CD4-positive, alpha-beta memory T cell (primary cell): ENCODE measurements around the gene FHL1. TPM values are rescaled to one million over a fixed set of nuclear protein-coding genes. Genes with fewer than 3 reads are reported as not detected.

Experiments
- CTCF ChIA-PET: fragments of 350-600 bp; sonication (Branson Sonifier 250); formaldehyde crosslinking; loops from one replicate; lab custom pipeline; 2021; ENCODE audit warnings: inconsistent platforms; ENCODE audit not compliant: partially characterized antibody; lab: Charles Lee
- POLR2A ChIA-PET: fragments of 350-600 bp; sonication (Branson Sonifier 250); formaldehyde crosslinking; loops from one replicate; lab custom pipeline; 2021; ENCODE audit not compliant: partially characterized antibody; lab: Charles Lee
- DNase-seq, 5 donors: peaks; one replicate each; pipeline versions ENCODE4 v3.0.0 to v3.0.0-alpha.2; 2020 to 2022; ENCODE audit warnings: mixed read lengths in 1 of 5
- H3K27ac ChIP-seq: one replicate; pipeline ENCODE4 v1.7.0; 2013; ENCODE audit warnings: low read depth, low read length
- H3K27me3 ChIP-seq: 2 replicates; pipeline ENCODE4 v1.7.0; 2013; ENCODE audit warnings: mild to moderate bottlenecking, low read length, moderate library complexity; ENCODE audit not compliant: insufficient read depth
- H3K36me3 ChIP-seq: 2 replicates; pipeline ENCODE4 v1.7.0; 2013; ENCODE audit warnings: mild to moderate bottlenecking, low read length, moderate library complexity; ENCODE audit not compliant: insufficient read depth
- H3K4me1 ChIP-seq: 2 replicates; pipeline ENCODE4 v1.7.0; 2013; ENCODE audit warnings: mild to moderate bottlenecking, low read length, moderate library complexity; ENCODE audit not compliant: insufficient read depth
- H3K4me3 ChIP-seq, 2 donors: one replicate each; pipeline ENCODE4 v1.7.0; 2013; ENCODE audit warnings: low read length in 2 of 2, mild to moderate bottlenecking in 1 of 2
- H3K9me3 ChIP-seq, 2 donors: one replicate each; pipeline ENCODE4 v1.7.0; 2013; ENCODE audit warnings: low read length in 2 of 2, control low read depth in 1 of 2; ENCODE audit not compliant: control insufficient read depth in 1 of 2
- H3K27ac Mint-ChIP-seq, 7 donors: one replicate each; pipeline ENCODE4 v1.8.0; 2020 to 2021; ENCODE audit warnings: mixed read lengths in 7 of 7, mild to moderate bottlenecking in 6 of 7, inconsistent platforms in 3 of 7, moderate library complexity in 3 of 7
- H3K27me3 Mint-ChIP-seq, 2 donors: one replicate each; pipeline ENCODE4 v1.8.0; 2020 to 2021; ENCODE audit warnings: mixed read lengths in 2 of 2
- H3K36me3 Mint-ChIP-seq, 2 donors: one replicate each; pipeline ENCODE4 v1.8.0; 2020 to 2021; ENCODE audit warnings: mixed read lengths in 2 of 2, inconsistent platforms in 1 of 2, mild to moderate bottlenecking in 1 of 2
- H3K4me1 Mint-ChIP-seq, 4 donors: one replicate each; pipeline ENCODE4 v1.8.0; 2020 to 2021; ENCODE audit warnings: mixed read lengths in 4 of 4, mild to moderate bottlenecking in 1 of 4
- H3K4me3 Mint-ChIP-seq, 8 donors: one replicate each; pipeline ENCODE4 v1.8.0; 2020 to 2021; ENCODE audit warnings: mixed read lengths in 8 of 8, mild to moderate bottlenecking in 7 of 8, moderate library complexity in 6 of 8, inconsistent platforms in 3 of 8
- H3K9me3 Mint-ChIP-seq, 8 donors: one replicate each; pipeline ENCODE4 v1.8.0; 2020 to 2021; ENCODE audit warnings: mixed read lengths in 8 of 8, mild to moderate bottlenecking in 5 of 8, inconsistent platforms in 3 of 8, moderate library complexity in 1 of 8
- intact Hi-C: fragments of 100-400 bp; cut with micrococcal nuclease; formaldehyde crosslinking; loops from one replicate; pipeline ENCODE4 v1.15.1; 2023
- polyA plus RNA-seq, 2 donors: library from polyadenylated mRNA; unstranded; fragments of 300-500 nt; fragmentation: Illumina TruSeq; gene quantifications; one replicate each; pipeline ENCODE4 v1.2.3, GENCODE V29; 2021
- total RNA-seq, 2 experiments: library from RNA; stranded (reverse); gene quantifications; one replicate each; pipeline ENCODE4 v1.2.3, GENCODE V29; 2021

The FHL1 gene
- total and polyA plus RNA-seq, 4 experiments from 2014 or later, result 32.3 to 58.3 (median 44.1) TPM

DNA sequence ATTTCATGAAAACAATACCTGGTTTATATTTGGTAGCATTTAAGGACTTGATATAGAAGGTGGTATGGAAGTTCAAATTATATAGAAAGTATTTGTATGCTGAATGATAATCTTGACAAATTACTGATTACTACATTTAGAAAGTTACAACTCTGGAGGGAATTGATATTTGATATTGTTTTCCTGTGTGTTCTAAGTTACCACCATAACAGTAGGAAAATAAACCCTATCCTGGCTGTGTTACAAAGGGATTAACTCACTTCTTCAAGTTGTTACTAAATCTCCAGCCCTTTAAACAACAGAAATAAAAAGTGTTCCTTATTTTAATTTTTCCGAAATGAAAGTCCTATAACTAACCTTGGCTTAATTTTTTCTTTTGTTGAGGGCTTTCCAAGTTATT, 36.6 kb downstream of the FHL1 start:
- no peaks in the 10 kb centered on the region for H3K4me1 ChIP-seq
- H3K36me3 ChIP-seq, result no peaks in the 10 kb centered on the region
- H3K9me3 Mint-ChIP-seq, result no peaks in the 10 kb centered on the region
- H3K27me3 Mint-ChIP-seq, result no peaks in the 10 kb centered on the region
- no peak for DNase-seq
- ChIA-PET CTCF (no interaction called here), POLR2A (no interaction called here)
- H3K4me3 ChIP-seq, result no peak overlapping the region
- intact Hi-C loops, result no loop called here
- no peaks in the 10 kb centered on the region for H3K27me3 ChIP-seq
- H3K27ac Mint-ChIP-seq, result no peak overlapping the region
- no peak overlapping the region for H3K4me3 Mint-ChIP-seq
- peaks cover 0 to 9% (median 0%) of the 10 kb centered on the region in 4 donors for H3K4me1 Mint-ChIP-seq
- H3K36me3 Mint-ChIP-seq, result peaks cover 0 to 3% of the 10 kb centered on the region in 2 donors
- H3K9me3 ChIP-seq, result no peaks in the 10 kb centered on the region
- H3K27ac ChIP-seq, result no peak overlapping the region

- no peak overlapping the region for H3K4me3 Mint-ChIP-seq
Observed at GRCh38 chrX:136185401-136186022, 38.2 kb downstream of the FHL1 start.

DNA sequence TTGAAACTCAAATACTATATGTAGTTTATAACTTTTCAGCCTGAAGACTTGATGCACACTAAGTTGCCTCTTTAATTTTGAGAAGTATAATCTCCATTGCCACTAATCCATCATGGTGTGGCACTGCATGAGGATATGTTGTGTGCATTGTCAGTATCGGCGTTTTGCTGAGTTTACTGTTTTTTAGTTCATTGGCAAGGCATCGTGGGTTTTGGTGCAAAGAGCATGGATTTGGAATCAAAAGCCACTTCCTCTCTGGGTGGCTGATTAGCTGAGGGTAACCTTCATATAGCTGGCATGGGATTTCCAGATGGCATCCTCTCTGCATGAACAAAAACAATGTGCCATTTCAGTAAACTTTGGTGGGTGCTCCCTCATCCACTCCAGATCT, 38.7 kb downstream of the FHL1 start:
- H3K27ac ChIP-seq, result no peak overlapping the region
- H3K4me3 Mint-ChIP-seq, result no peak overlapping the region
- H3K9me3 ChIP-seq, result no peaks in the 10 kb centered on the region
- H3K27me3 Mint-ChIP-seq, result no peaks in the 10 kb centered on the region
- peaks cover 4% of the 10 kb centered on the region for H3K4me1 ChIP-seq
- intact Hi-C loops, result no loop called here
- no peak overlapping the region for H3K4me3 ChIP-seq
- H3K9me3 Mint-ChIP-seq, result no peaks in the 10 kb centered on the region
- DNase-seq, result no peak
- ChIA-PET CTCF (interaction anchor here (0.6 to 1.6 kb wide), 2 partner anchors 85 to 158 kb away, joined by 3 to 4 read pairs; no protein-coding TSS in a partner anchor), POLR2A (no interaction called here)
- H3K27ac Mint-ChIP-seq, result no peak overlapping the region
- H3K36me3 ChIP-seq, result no peaks in the 10 kb centered on the region
- no peaks in the 10 kb centered on the region for H3K36me3 Mint-ChIP-seq
- H3K27me3 ChIP-seq, result no peaks in the 10 kb centered on the region
- H3K4me1 Mint-ChIP-seq, result peaks cover under 1 to 20% (median 3%) of the 10 kb centered on the region in 4 donors

More at GRCh38 chrX:136185401-136186022, 38.2 kb downstream of the FHL1 start:
- Histone ChIP-seq H3K36me3 (no peaks in the 10 kb centered on the region), H3K27me3 (no peaks in the 10 kb centered on the region), H3K27ac (no peak overlapping the region), H3K4me3 (no peak overlapping the region), H3K9me3 (no peaks in the 10 kb centered on the region), H3K4me1 (no peaks in the 10 kb centered on the region)
- Mint-ChIP-seq H3K36me3 (no peaks in the 10 kb centered on the region), H3K9me3 (no peaks in the 10 kb centered on the region), H3K27me3 (no peaks in the 10 kb centered on the region), H3K4me1 (peaks cover 0 to 15% (median 1%) of the 10 kb centered on the region in 4 donors), H3K27ac (no peak overlapping the region)
- no peak for DNase-seq
- ChIA-PET CTCF (interaction anchor here (0.6 to 1.6 kb wide), 2 partner anchors 86 to 158 kb away, joined by 3 to 4 read pairs; no protein-coding TSS in a partner anchor), POLR2A (no interaction called here)
- intact Hi-C loops, result no loop called here

GRCh38 chrX:136189222-136189621, 41.9 kb downstream of the FHL1 start:
- Histone ChIP-seq H3K36me3 (no peaks in the 10 kb centered on the region), H3K27ac (no peak overlapping the region), H3K4me3 (no peak overlapping the region), H3K4me1 (peaks cover 36% of the 10 kb centered on the region), H3K9me3 (no peaks in the 10 kb centered on the region), H3K27me3 (no peaks in the 10 kb centered on the region)
- DNase-seq, result no peak
- Mint-ChIP-seq H3K4me1 (peaks cover 19 to 52% (median 32%) of the 10 kb centered on the region in 4 donors), H3K9me3 (no peaks in the 10 kb centered on the region), H3K27ac (peak overlapping the region in 1 of 7 donors; percentile 61), H3K4me3 (no peak overlapping the region), H3K27me3 (no peaks in the 10 kb centered on the region), H3K36me3 (no peaks in the 10 kb centered on the region)
- intact Hi-C loops, result no loop called here
- ChIA-PET POLR2A (no interaction called here), CTCF (interaction anchor here (0.8 kb wide), 1 partner anchor 79 kb away, joined by 3 read pairs; no protein-coding TSS in a partner anchor)

DNA sequence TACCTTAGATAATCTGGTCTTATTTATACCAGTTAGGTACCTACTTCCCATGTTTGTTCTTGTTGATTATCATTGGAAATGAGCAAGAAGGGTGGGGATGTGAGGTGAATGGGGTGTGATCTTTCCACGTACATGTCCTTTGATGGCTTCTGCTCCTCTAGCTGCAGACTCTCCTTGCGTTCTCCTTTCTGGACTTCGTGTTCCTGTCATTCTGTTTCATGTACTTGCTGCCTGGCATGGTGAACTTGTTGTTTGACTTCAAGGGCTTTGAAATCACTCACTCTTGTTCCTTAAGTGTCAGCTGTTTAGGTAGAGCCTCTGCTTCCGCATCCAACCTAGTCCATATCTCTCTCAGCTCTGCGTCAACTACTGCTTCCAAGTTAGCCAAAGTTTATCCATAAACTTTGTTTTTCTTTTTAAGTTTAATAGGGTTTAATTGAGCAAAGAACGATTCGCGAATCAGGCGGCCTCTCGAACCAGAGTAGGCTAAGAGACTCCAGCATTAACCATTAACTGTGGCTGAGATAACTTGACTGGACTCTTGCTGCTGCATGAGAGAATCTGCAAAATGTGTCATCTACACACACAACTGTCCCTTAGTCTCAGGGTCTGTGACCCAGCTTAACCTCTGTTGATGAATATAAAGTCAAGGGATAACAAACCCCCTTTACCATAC, 42.8 kb downstream of the FHL1 start:
- Histone ChIP-seq H3K27me3 (no peaks in the 10 kb centered on the region), H3K9me3 (no peaks in the 10 kb centered on the region), H3K36me3 (no peaks in the 10 kb centered on the region), H3K4me3 (no peak overlapping the region), H3K27ac (no peak overlapping the region), H3K4me1 (peaks cover 42% of the 10 kb centered on the region)
- Mint-ChIP-seq H3K4me3 (no peak overlapping the region), H3K9me3 (no peaks in the 10 kb centered on the region), H3K36me3 (no peaks in the 10 kb centered on the region), H3K4me1 (peaks cover 19 to 61% (median 32%) of the 10 kb centered on the region in 4 donors), H3K27ac (no peak overlapping the region), H3K27me3 (no peaks in the 10 kb centered on the region)
- no peak for DNase-seq
- CTCF ChIA-PET, result interaction anchor here (1.2 kb wide), 1 partner anchor 27 kb away, joined by 3 read pairs; no protein-coding TSS in a partner anchor
- intact Hi-C loops, result no loop called here
- POLR2A ChIA-PET, result no interaction called here

DNA sequence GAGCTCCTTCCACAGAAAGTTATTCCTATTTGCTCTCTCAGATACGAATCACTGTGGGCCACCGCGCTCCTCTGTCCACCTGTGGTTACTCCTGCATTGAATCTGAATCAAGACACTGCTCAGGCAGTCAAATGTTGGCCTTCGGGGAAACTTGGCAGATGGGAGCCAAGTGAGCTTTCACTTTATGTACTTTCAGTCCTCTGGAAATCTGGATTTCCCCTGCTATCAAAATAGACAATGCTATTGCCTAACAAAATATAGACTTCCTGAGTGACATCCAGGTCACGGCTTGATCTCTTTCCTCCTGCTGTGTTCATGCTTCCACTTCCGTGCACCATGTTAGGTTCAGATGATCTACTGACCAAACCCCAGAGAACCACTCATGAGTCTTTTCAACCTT, 43.8 kb downstream of the FHL1 start:
- Histone ChIP-seq H3K27me3 (no peaks in the 10 kb centered on the region), H3K27ac (no peak overlapping the region), H3K4me3 (no peak overlapping the region), H3K4me1 (peaks cover 43% of the 10 kb centered on the region), H3K9me3 (no peaks in the 10 kb centered on the region), H3K36me3 (no peaks in the 10 kb centered on the region)
- ChIA-PET CTCF (interaction anchor here (0.8 to 1.2 kb wide), 2 partner anchors 9 to 28 kb away, joined by 3 read pairs; no protein-coding TSS in a partner anchor), POLR2A (no interaction called here)
- no peaks in the 10 kb centered on the region for H3K9me3 Mint-ChIP-seq
- intact Hi-C loops, result no loop called here
- DNase-seq, result no peak
- H3K36me3 Mint-ChIP-seq, result no peaks in the 10 kb centered on the region
- H3K4me1 Mint-ChIP-seq, result peaks cover 19 to 62% (median 36%) of the 10 kb centered on the region in 4 donors
- H3K27me3 Mint-ChIP-seq, result no peaks in the 10 kb centered on the region
- peak overlapping the region in 6 of 7 donors; percentile 68 to 85 (median 74) for H3K27ac Mint-ChIP-seq
- H3K4me3 Mint-ChIP-seq, result peak overlapping the region in 1 of 8 donors; percentile 49

DNA sequence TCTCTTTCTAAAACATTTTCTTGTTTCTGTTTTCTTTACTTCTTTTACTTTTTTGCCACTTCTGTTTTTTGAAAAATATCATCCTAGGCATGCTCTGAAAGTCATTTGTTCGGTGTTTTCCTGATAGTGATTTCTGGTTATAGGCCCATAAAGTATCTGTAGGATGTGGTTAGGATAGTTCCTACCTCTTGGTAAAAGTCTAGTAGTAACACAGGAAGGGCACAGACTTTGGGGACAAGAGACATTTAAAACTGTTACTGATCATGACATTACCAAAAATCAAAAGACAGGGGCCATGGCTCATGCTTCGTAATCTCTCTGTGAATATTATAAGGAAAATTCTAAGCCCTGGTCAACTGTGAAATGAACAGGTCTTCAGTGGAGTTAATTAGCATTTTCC, 44.8 kb downstream of the FHL1 start:
- Mint-ChIP-seq H3K36me3 (no peaks in the 10 kb centered on the region), H3K4me1 (peaks cover 19 to 70% (median 39%) of the 10 kb centered on the region in 4 donors), H3K27me3 (no peaks in the 10 kb centered on the region), H3K27ac (peak overlapping the region in 5 of 7 donors; percentile 47 to 88 (median 68)), H3K4me3 (peak overlapping the region in 6 of 8 donors; percentile 24 to 71 (median 60)), H3K9me3 (no peaks in the 10 kb centered on the region)
- Histone ChIP-seq H3K36me3 (no peaks in the 10 kb centered on the region), H3K4me1 (peaks cover 47% of the 10 kb centered on the region), H3K4me3 (no peak overlapping the region), H3K9me3 (no peaks in the 10 kb centered on the region), H3K27ac (no peak overlapping the region), H3K27me3 (no peaks in the 10 kb centered on the region)
- POLR2A ChIA-PET, result interaction anchor here (1.1 kb wide), 1 partner anchor 11 kb away, joined by 3 read pairs; no protein-coding TSS in a partner anchor
- CTCF ChIA-PET, result no interaction called here
- intact Hi-C loops, result no loop called here
- no peak for DNase-seq
